Neural crest cell (in vitro differentiated cells): Measurements from ENCODE around the gene MARK3. TPM values are rescaled to one million over a fixed set of nuclear protein-coding genes. Genes with fewer than 3 reads are reported as not detected.
A peak's percentile ranks its signal among the peaks of the same experiment; 100 is the strongest.

Source experiments
- DNase-seq: peaks from one replicate; pipeline ENCODE4 v3.0.0; 2021; ENCODE audit warnings: low read depth, mixed read lengths, low spot score
- H3K27ac Mint-ChIP-seq: one replicate; pipeline ENCODE4 v1.8.0; 2021; ENCODE audit warnings: mild to moderate bottlenecking, mixed read lengths; ENCODE audit not compliant: unreplicated experiment
- H3K27me3 Mint-ChIP-seq: 2 replicates; pipeline ENCODE4 v1.8.0; 2021; ENCODE audit warnings: low read depth, mild to moderate bottlenecking, mixed read lengths
- H3K36me3 Mint-ChIP-seq: 2 replicates; pipeline ENCODE4 v1.8.0; 2021; ENCODE audit warnings: low read depth, mild to moderate bottlenecking, mixed read lengths
- H3K4me1 Mint-ChIP-seq: 2 replicates; pipeline ENCODE4 v1.8.0; 2021; ENCODE audit warnings: mixed read lengths
- H3K4me3 Mint-ChIP-seq: one replicate; pipeline ENCODE4 v1.8.0; 2021; ENCODE audit warnings: mild to moderate bottlenecking, mixed read lengths
- H3K9me3 Mint-ChIP-seq: 2 replicates; pipeline ENCODE4 v1.8.0; 2021; ENCODE audit warnings: mixed read lengths
- total RNA-seq: library from RNA; stranded (reverse); gene quantifications from 2 replicates; pipeline ENCODE4 v1.2.1, GENCODE V29; 2021
- TF ChIP-seq, protein P1 (sequence below): fragments of 200-600 bp; sonication (generic); conservative IDR thresholded peaks from 2 replicates; pipeline ENCODE4 v1.5.0; 2021; ENCODE audit warnings: antibody characterized with exemption, mild to moderate bottlenecking

MARK3 gene
- total RNA-seq, 1 donor from 2014 or later: 98.8 TPM

GRCh38 chr14:103421556-103421955, 36.3 kb downstream of the MARK3 start:
- H3K4me1 Mint-ChIP-seq: peaks cover 24% of the 10 kb centered on the region
- DNase-seq: no peak
- no peaks in the 10 kb centered on the region for H3K9me3 Mint-ChIP-seq
- no peak overlapping the region for H3K27ac Mint-ChIP-seq
- H3K36me3 Mint-ChIP-seq: peaks cover 7% of the 10 kb centered on the region
- TF ChIP-seq, protein P1, sequence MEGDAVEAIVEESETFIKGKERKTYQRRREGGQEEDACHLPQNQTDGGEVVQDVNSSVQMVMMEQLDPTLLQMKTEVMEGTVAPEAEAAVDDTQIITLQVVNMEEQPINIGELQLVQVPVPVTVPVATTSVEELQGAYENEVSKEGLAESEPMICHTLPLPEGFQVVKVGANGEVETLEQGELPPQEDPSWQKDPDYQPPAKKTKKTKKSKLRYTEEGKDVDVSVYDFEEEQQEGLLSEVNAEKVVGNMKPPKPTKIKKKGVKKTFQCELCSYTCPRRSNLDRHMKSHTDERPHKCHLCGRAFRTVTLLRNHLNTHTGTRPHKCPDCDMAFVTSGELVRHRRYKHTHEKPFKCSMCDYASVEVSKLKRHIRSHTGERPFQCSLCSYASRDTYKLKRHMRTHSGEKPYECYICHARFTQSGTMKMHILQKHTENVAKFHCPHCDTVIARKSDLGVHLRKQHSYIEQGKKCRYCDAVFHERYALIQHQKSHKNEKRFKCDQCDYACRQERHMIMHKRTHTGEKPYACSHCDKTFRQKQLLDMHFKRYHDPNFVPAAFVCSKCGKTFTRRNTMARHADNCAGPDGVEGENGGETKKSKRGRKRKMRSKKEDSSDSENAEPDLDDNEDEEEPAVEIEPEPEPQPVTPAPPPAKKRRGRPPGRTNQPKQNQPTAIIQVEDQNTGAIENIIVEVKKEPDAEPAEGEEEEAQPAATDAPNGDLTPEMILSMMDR: no peak
- H3K4me3 Mint-ChIP-seq: no peak overlapping the region
- H3K27me3 Mint-ChIP-seq: no peaks in the 10 kb centered on the region

DNA sequence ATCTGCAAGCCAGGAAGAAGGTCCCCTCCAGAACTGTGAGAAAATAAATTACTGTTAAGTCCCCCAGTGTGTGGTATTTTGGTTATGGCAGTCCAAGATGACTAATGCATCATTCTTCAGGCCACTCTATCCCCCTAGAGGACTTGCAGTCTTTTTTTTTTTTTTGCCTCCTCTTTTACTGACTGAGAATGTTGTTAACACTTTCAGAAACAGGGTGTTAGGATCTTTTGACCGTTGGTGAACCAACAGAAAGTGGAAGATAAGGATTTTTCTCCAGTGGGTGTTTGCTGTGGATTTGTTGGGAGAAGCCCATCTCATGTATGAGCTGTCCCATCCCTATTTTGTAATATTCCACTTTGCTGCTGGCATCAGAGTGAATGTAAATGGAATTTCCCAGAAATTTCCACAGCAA, 37.8 kb downstream of the MARK3 start:
- Mint-ChIP-seq H3K36me3 (peaks cover 4% of the 10 kb centered on the region), H3K27ac (no peak overlapping the region), H3K9me3 (no peaks in the 10 kb centered on the region), H3K4me3 (no peak overlapping the region), H3K27me3 (no peaks in the 10 kb centered on the region), H3K4me1 (peaks cover 20% of the 10 kb centered on the region)
- TF ChIP-seq, protein P1: no peak
- DNase-seq: no peak

GRCh38 chr14:103427485-103428443, 42.5 kb downstream of the MARK3 start:
- Mint-ChIP-seq H3K4me1 (peaks cover 14% of the 10 kb centered on the region), H3K27me3 (no peaks in the 10 kb centered on the region), H3K36me3 (peaks cover 4% of the 10 kb centered on the region), H3K27ac (no peak overlapping the region), H3K4me3 (no peak overlapping the region), H3K9me3 (no peaks in the 10 kb centered on the region)
- TF ChIP-seq, protein P1: no peak
- no peak for DNase-seq

GRCh38 chr14:103428723-103429556, 43.7 kb downstream of the MARK3 start:
- peaks cover 6% of the 10 kb centered on the region for H3K36me3 Mint-ChIP-seq
- DNase-seq: no peak
- no peaks in the 10 kb centered on the region for H3K9me3 Mint-ChIP-seq
- no peaks in the 10 kb centered on the region for H3K27me3 Mint-ChIP-seq
- no peak overlapping the region for H3K4me3 Mint-ChIP-seq
- TF ChIP-seq, protein P1: no peak
- H3K27ac Mint-ChIP-seq: peak overlapping the region; percentile 27
- H3K4me1 Mint-ChIP-seq: peaks cover 14% of the 10 kb centered on the region

DNA sequence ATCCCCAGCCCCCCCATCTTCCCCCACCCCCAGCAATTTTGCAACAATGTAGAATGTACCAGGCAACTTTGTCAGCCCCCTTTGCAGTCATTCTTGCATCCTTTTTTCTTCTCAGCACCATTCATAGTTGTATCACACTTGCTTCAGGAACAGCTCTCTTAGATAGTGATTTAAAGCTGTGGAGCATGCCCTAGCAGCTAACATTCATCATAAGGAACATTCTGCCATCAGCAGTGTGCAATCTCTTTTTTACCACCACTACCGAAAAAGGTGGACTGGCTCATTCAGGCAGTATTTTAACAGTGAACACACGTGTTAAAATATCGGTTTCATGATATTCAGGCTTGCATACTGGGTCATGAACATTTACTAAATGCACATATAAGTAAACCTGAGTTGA, 45.1 kb downstream of the MARK3 start:
- TF ChIP-seq, protein P1: no peak
- no peaks in the 10 kb centered on the region for H3K27me3 Mint-ChIP-seq
- peaks cover 3% of the 10 kb centered on the region for H3K36me3 Mint-ChIP-seq
- DNase-seq: no peak
- H3K9me3 Mint-ChIP-seq: no peaks in the 10 kb centered on the region
- H3K4me1 Mint-ChIP-seq: peaks cover 14% of the 10 kb centered on the region
- H3K27ac Mint-ChIP-seq: no peak overlapping the region
- H3K4me3 Mint-ChIP-seq: no peak overlapping the region
